ENCODE measurements around the gene PLAC8L1. TPM values are rescaled to one million over a fixed set of nuclear protein-coding genes. Genes with fewer than 3 reads are reported as not detected.
"Not testable (repeated sequence)": the region's sequence is repeated elsewhere in the genome, so short reads cannot be mapped to it uniquely, and the experiment has no call there.

Gene PLAC8L1
- total RNA-seq, 1 donor from 2014 or later: 0.99 TPM

DNA sequence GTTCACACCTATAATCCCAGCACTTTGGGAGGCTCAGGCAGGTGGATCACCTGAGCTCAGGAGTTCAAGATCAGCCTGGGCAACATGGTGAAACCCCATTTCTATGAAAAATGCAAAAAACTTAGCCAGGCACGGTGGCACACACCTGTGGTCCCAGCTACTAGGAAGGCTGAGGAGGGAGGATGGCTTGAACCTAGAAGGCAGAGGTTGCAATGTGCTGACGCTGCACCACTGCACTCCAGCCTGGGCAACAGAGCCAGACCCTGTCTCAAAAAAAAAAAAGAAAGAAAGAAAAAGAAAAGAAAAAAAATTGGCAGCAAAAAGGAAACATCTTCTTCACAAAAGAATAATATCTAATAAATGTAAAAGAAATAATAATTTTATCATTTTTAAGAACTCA lies 3.5 kb upstream of the PLAC8L1 start:
- H3K9me3 Mint-ChIP-seq; H3K4me3 Mint-ChIP-seq; H3K27ac Mint-ChIP-seq; H3K4me1 Mint-ChIP-seq (ENCODE audit: low read depth); intact Hi-C loops (cut with micrococcal nuclease); DNase-seq (ENCODE audit: low spot score); H3K27me3 Mint-ChIP-seq (ENCODE audit: insufficient read depth): not testable (repeated sequence)
- H3K36me3 Mint-ChIP-seq (ENCODE audit: low read depth): peaks cover 20% of the 10 kb centered on the region

DNA sequence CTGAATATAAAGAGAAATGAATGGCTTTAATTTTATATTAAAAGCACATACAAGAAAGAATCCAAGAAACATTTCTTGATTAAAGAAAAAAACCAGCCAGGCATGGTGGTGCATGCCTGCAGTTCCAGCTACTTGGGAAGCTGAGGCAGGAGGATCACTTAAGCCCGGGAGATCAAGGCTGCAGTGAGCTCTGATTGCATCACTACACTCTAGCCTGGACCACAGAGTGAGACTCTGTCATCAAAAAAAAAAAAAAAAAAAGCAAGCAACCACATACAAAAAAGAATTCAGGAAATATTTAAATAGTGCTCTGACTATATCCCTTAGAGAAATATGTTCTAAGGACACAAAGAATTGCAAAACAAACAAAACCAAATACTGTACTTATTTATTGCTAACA lies 2.5 kb upstream of the PLAC8L1 start:
- no peak overlapping the region for H3K27ac Mint-ChIP-seq
- no peak for DNase-seq (ENCODE audit: low spot score)
- H3K9me3 Mint-ChIP-seq: no peaks in the 10 kb centered on the region
- no peaks in the 10 kb centered on the region for H3K27me3 Mint-ChIP-seq (ENCODE audit: insufficient read depth)
- peaks cover 19% of the 10 kb centered on the region for H3K36me3 Mint-ChIP-seq (ENCODE audit: low read depth)
- no peak overlapping the region for H3K4me3 Mint-ChIP-seq
- intact Hi-C loops (cut with micrococcal nuclease): no loop called here
- no peaks in the 10 kb centered on the region for H3K4me1 Mint-ChIP-seq (ENCODE audit: low read depth)

- Mint-ChIP-seq H3K36me3 (ENCODE audit: low read depth) (peaks cover 10% of the 10 kb centered on the region), H3K27me3 (ENCODE audit: insufficient read depth) (no peaks in the 10 kb centered on the region), H3K4me3 (no peak overlapping the region), H3K4me1 (ENCODE audit: low read depth) (no peaks in the 10 kb centered on the region), H3K9me3 (no peaks in the 10 kb centered on the region), H3K27ac (no peak overlapping the region)
- intact Hi-C loops (cut with micrococcal nuclease): no loop called here
- no peak for DNase-seq (ENCODE audit: low spot score)
Measured at GRCh38 chr5:146103594-146103993, 1.8 kb downstream of the PLAC8L1 start.

DNA sequence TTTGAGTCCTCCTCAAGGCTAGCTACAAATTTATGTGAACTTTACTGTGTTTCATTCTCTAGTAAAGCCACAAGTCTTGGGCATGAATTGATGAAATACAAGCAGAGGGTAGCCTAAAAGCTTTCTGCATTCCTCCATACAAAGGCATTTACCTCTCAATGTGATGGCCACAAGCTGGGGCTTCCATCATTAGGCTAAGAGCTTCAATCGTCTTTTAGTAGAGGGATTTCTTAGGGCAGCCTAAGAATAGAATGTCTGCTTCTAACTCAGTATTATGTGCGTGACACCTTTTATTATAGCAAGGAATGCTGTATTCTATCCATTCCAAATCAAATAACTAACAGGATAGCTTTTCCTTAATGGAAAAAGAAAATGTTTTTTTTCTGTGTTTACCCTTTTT lies 3.7 kb downstream of the PLAC8L1 start:
- no peak overlapping the region for H3K4me3 Mint-ChIP-seq
- intact Hi-C loops (cut with micrococcal nuclease): no loop called here
- no peak overlapping the region for H3K27ac Mint-ChIP-seq
- no peak for DNase-seq (ENCODE audit: low spot score)
- no peaks in the 10 kb centered on the region for H3K9me3 Mint-ChIP-seq
- no peaks in the 10 kb centered on the region for H3K27me3 Mint-ChIP-seq (ENCODE audit: insufficient read depth)
- H3K36me3 Mint-ChIP-seq (ENCODE audit: low read depth): peaks cover 10% of the 10 kb centered on the region
- no peaks in the 10 kb centered on the region for H3K4me1 Mint-ChIP-seq (ENCODE audit: low read depth)

GRCh38 chr5:146098047-146098446 lies 7.3 kb downstream of the PLAC8L1 start:
- H3K36me3 Mint-ChIP-seq (ENCODE audit: low read depth): no peaks in the 10 kb centered on the region
- no peak overlapping the region for H3K27ac Mint-ChIP-seq
- no peaks in the 10 kb centered on the region for H3K27me3 Mint-ChIP-seq (ENCODE audit: insufficient read depth)
- DNase-seq (ENCODE audit: low spot score): no peak
- no peaks in the 10 kb centered on the region for H3K9me3 Mint-ChIP-seq
- no peaks in the 10 kb centered on the region for H3K4me1 Mint-ChIP-seq (ENCODE audit: low read depth)
- intact Hi-C loops (cut with micrococcal nuclease): no loop called here
- H3K4me3 Mint-ChIP-seq: no peak overlapping the region

DNA sequence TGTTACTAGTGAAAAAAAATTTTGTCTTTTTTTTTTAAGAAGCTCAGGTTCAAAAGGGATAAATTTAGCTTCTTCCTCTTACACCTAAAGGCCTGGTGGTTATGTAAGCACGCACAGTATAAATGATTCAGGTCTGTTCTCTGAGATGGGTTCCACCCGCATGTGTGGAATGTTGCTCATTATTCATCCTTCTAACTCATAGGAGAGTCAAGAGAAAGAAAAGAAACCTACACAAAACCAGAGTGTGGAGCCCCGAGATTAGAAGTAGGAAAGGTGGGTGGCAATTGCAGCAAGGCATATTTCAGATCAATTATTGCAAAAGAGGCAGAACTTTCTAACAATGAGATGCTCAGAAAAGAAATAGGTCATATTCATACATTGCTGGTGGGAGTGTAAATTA lies 13.5 kb downstream of the PLAC8L1 start:
- DNase-seq (ENCODE audit: low spot score): no peak
- Mint-ChIP-seq H3K27ac (no peak overlapping the region), H3K4me1 (ENCODE audit: low read depth) (no peaks in the 10 kb centered on the region), H3K9me3 (no peaks in the 10 kb centered on the region), H3K27me3 (ENCODE audit: insufficient read depth) (peaks cover 2% of the 10 kb centered on the region), H3K36me3 (ENCODE audit: low read depth) (no peaks in the 10 kb centered on the region), H3K4me3 (no peak overlapping the region)
- intact Hi-C loops (cut with micrococcal nuclease): no loop called here

- peaks cover 2% of the 10 kb centered on the region for H3K27me3 Mint-ChIP-seq (ENCODE audit: insufficient read depth)
- DNase-seq (ENCODE audit: low spot score): no peak
- H3K36me3 Mint-ChIP-seq (ENCODE audit: low read depth): no peaks in the 10 kb centered on the region
- H3K4me1 Mint-ChIP-seq (ENCODE audit: low read depth): no peaks in the 10 kb centered on the region
- H3K9me3 Mint-ChIP-seq: no peaks in the 10 kb centered on the region
- intact Hi-C loops (cut with micrococcal nuclease): no loop called here
- no peak overlapping the region for H3K4me3 Mint-ChIP-seq
- no peak overlapping the region for H3K27ac Mint-ChIP-seq
Measured at GRCh38 chr5:146089287-146089686, 16.1 kb downstream of the PLAC8L1 start.

DNA sequence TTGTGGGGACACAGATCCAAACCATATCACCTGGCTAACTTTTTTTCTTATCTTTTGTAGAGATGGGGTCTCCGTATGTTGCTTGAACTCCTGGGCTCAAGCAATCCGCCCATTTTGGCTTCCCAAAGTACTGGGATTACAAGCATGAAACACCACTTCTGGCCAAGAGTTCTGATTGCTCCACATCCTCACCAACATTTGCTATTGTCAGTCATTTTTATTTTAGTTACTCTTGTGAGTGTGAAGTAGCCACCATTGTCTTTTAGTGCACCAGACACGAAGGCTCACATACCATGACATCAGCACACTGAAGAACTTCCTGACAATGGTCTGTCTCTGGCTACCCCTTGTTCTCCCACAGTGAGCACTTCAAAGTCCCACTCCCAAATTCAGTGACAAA lies 17.3 kb downstream of the PLAC8L1 start:
- Mint-ChIP-seq H3K36me3 (ENCODE audit: low read depth) (no peaks in the 10 kb centered on the region), H3K27ac (no peak overlapping the region), H3K9me3 (no peaks in the 10 kb centered on the region), H3K4me3 (no peak overlapping the region), H3K4me1 (ENCODE audit: low read depth) (peaks cover 4% of the 10 kb centered on the region), H3K27me3 (ENCODE audit: insufficient read depth) (peaks cover 2% of the 10 kb centered on the region)
- intact Hi-C loops (cut with micrococcal nuclease): no loop called here
- DNase-seq (ENCODE audit: low spot score): no peak

- no peak overlapping the region for H3K27ac Mint-ChIP-seq
- H3K9me3 Mint-ChIP-seq: no peaks in the 10 kb centered on the region
- intact Hi-C loops (cut with micrococcal nuclease): no loop called here
- no peak overlapping the region for H3K4me3 Mint-ChIP-seq
- no peaks in the 10 kb centered on the region for H3K36me3 Mint-ChIP-seq (ENCODE audit: low read depth)
- H3K27me3 Mint-ChIP-seq (ENCODE audit: insufficient read depth): peaks cover 12% of the 10 kb centered on the region
- peaks cover 27% of the 10 kb centered on the region for H3K4me1 Mint-ChIP-seq (ENCODE audit: low read depth)
- DNase-seq (ENCODE audit: low spot score): no peak
Measured at GRCh38 chr5:146084376-146084775, 21.0 kb downstream of the PLAC8L1 start.

DNA sequence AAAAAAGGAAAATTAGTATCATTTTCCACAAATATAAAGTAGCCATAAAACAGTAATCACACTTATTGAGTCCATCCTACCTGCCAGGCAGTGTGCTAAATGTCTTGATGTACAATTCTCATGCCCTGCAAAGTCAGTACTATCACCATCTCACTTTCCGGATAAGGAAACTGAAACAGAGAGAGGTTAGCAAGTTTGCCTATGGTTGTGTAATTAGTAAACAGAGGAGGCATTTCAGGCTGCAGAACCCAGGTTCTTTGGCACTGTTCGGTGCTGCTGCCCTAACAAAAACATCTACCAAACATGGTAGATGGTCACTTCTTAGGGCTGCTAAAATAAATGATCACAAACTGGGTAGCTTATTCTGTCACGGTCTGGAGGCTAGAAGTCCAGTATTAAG lies 22.6 kb downstream of the PLAC8L1 start:
- intact Hi-C loops (cut with micrococcal nuclease): no loop called here
- Mint-ChIP-seq H3K4me3 (no peak overlapping the region), H3K27me3 (ENCODE audit: insufficient read depth) (peaks cover 21% of the 10 kb centered on the region), H3K36me3 (ENCODE audit: low read depth) (no peaks in the 10 kb centered on the region), H3K9me3 (no peaks in the 10 kb centered on the region), H3K27ac (no peak overlapping the region), H3K4me1 (ENCODE audit: low read depth) (peaks cover 35% of the 10 kb centered on the region)
- DNase-seq (ENCODE audit: low spot score): no peak

GRCh38 chr5:146081556-146081955 lies 23.8 kb downstream of the PLAC8L1 start:
- no peak overlapping the region for H3K4me3 Mint-ChIP-seq
- DNase-seq (ENCODE audit: low spot score): no peak
- peaks cover 35% of the 10 kb centered on the region for H3K4me1 Mint-ChIP-seq (ENCODE audit: low read depth)
- no peak overlapping the region for H3K27ac Mint-ChIP-seq
- H3K27me3 Mint-ChIP-seq (ENCODE audit: insufficient read depth): peaks cover 27% of the 10 kb centered on the region
- intact Hi-C loops (cut with micrococcal nuclease): no loop called here
- no peaks in the 10 kb centered on the region for H3K9me3 Mint-ChIP-seq
- H3K36me3 Mint-ChIP-seq (ENCODE audit: low read depth): no peaks in the 10 kb centered on the region

GRCh38 chr5:146079695-146080373 lies 25.5 kb downstream of the PLAC8L1 start:
- Mint-ChIP-seq H3K36me3 (ENCODE audit: low read depth) (no peaks in the 10 kb centered on the region), H3K27ac (no peak overlapping the region), H3K9me3 (no peaks in the 10 kb centered on the region), H3K4me1 (ENCODE audit: low read depth) (peaks cover 35% of the 10 kb centered on the region), H3K27me3 (ENCODE audit: insufficient read depth) (peaks cover 34% of the 10 kb centered on the region), H3K4me3 (no peak overlapping the region)
- no peak for DNase-seq (ENCODE audit: low spot score)
- intact Hi-C loops (cut with micrococcal nuclease): loop anchor here (1.0 kb wide), 1 partner anchor 134 kb away; no protein-coding TSS in a partner anchor

- DNase-seq (ENCODE audit: low spot score): no peak
- peaks cover 35% of the 10 kb centered on the region for H3K4me1 Mint-ChIP-seq (ENCODE audit: low read depth)
- H3K36me3 Mint-ChIP-seq (ENCODE audit: low read depth): no peaks in the 10 kb centered on the region
- no peak overlapping the region for H3K27ac Mint-ChIP-seq
- intact Hi-C loops (cut with micrococcal nuclease): no loop called here
- peaks cover 35% of the 10 kb centered on the region for H3K27me3 Mint-ChIP-seq (ENCODE audit: insufficient read depth)
- H3K4me3 Mint-ChIP-seq: no peak overlapping the region
- no peaks in the 10 kb centered on the region for H3K9me3 Mint-ChIP-seq
Measured at GRCh38 chr5:146078566-146078965, 26.8 kb downstream of the PLAC8L1 start.

DNA sequence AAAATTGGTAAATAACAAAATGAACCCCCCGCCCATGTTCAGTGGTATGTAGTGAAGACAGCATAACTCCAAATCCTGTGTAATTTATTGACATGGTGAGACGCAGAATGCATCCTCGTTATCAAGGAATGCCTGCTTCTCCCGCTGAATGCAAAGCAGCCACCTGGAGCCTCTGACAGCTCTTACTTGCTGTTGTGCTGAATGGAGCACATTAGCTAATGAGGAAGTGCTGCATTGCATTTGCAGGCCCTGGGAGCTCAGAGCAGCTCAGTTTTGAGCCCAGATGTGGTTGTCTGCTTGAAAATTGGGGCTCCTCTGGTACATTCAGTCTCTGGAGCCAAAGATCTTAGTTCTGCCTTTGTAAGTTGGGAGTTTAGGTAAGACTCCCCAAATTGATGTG lies 28.9 kb downstream of the PLAC8L1 start:
- Mint-ChIP-seq H3K36me3 (ENCODE audit: low read depth) (no peaks in the 10 kb centered on the region), H3K27me3 (ENCODE audit: insufficient read depth) (peaks cover 35% of the 10 kb centered on the region), H3K4me1 (ENCODE audit: low read depth) (peaks cover 19% of the 10 kb centered on the region), H3K9me3 (no peaks in the 10 kb centered on the region), H3K27ac (no peak overlapping the region), H3K4me3 (no peak overlapping the region)
- intact Hi-C loops (cut with micrococcal nuclease): no loop called here
- no peak for DNase-seq (ENCODE audit: low spot score)

Measured in activated T-helper 1 cell treated with anti-CD3 and anti-CD28 coated beads, Interleukin-12 subunit alpha, Interleukin-12 subunit beta, Interleukin-2, Interleukin-4 antibody, amounts not matched to agents 30 ng/mL and 10 ng/mL and 1 ng/mL, durations not matched to agents 14 hours and 24 hours and 36 hours (primary cell).